Naive B cell (primary cell): ENCODE results near the gene SEMA6C. TPM values are rescaled to one million over a fixed set of nuclear protein-coding genes. Genes with fewer than 3 reads are reported as not detected.

Experiments
- polyA plus RNA-seq, 6 donors: library from polyadenylated mRNA; unstranded; fragments of 300-500 nt; fragmentation: Illumina TruSeq; gene quantifications; one replicate each; pipeline ENCODE4 v1.2.3, GENCODE V29; 2021; ENCODE audit warnings: low read depth in 6 of 6

The SEMA6C gene
- polyA plus RNA-seq, 6 donors from 2014 or later: not detected

Other genes with a start within 250 kb of the SEMA6C start
- 10 to 100 TPM; 16.5 to 30.5 (median 22.6) TPM for gene SETDB1, start 220.3 kb downstream of the SEMA6C start, polyA plus RNA-seq
- gene CERS2, start 171.8 kb downstream of the SEMA6C start, polyA plus RNA-seq: 100 to 1,000 TPM in 4 of 6 donors, 10 to 100 TPM in 2; 95.5 to 127 (median 115) TPM
- gene ANXA9, start 164.3 kb downstream of the SEMA6C start, polyA plus RNA-seq: under 1 TPM in 2 of 6 donors, not detected in 4; 0.13 to 0.42 TPM
- gene MINDY1, start 139.7 kb downstream of the SEMA6C start, polyA plus RNA-seq: 1 to 10 TPM; 2.4 to 8.8 (median 3.5) TPM
- gene PRUNE1, start 138.2 kb downstream of the SEMA6C start, polyA plus RNA-seq: 10 to 100 TPM; 40.2 to 89.9 (median 48.7) TPM
- gene BNIPL, start 110.0 kb downstream of the SEMA6C start, polyA plus RNA-seq: under 1 TPM in 1 of 6 donors, not detected in 5; 0.19 TPM
- 10 to 100 TPM in 1 of 6 donors, 1 to 10 TPM in 5; 1.3 to 10.7 (median 8.2) TPM for gene C1orf56, start 98.9 kb downstream of the SEMA6C start, polyA plus RNA-seq
- gene CDC42SE1, start 87.0 kb downstream of the SEMA6C start, polyA plus RNA-seq: 100 to 1,000 TPM in 5 of 6 donors, 10 to 100 TPM in 1; 98.9 to 152 (median 119) TPM
- 1 to 10 TPM in 5 of 6 donors, under 1 TPM in 1; 0.82 to 3.1 (median 2.5) TPM for gene MLLT11, start 86.2 kb downstream of the SEMA6C start, polyA plus RNA-seq
- 1 to 10 TPM; 2.4 to 9.2 (median 4.8) TPM for gene GABPB2, start 75.9 kb downstream of the SEMA6C start, polyA plus RNA-seq
- 10 to 100 TPM in 2 of 6 donors, 1 to 10 TPM in 3, not detected in 1; 5.0 to 15.6 (median 8.3) TPM for gene TNFAIP8L2, start 10.0 kb upstream of the SEMA6C start, polyA plus RNA-seq
- 1 to 10 TPM in 1 of 6 donors, under 1 TPM in 4, not detected in 1; 0.25 to 1.1 (median 0.60) TPM for gene LYSMD1, start 19.3 kb upstream of the SEMA6C start, polyA plus RNA-seq
- 10 to 100 TPM; 62.2 to 96.1 (median 71.2) TPM for gene SCNM1, start 19.5 kb upstream of the SEMA6C start, polyA plus RNA-seq
- 1 to 10 TPM in 1 of 6 donors, under 1 TPM in 2, not detected in 3; 0.32 to 1.2 (median 0.53) TPM for gene TMOD4, start 29.4 kb upstream of the SEMA6C start, polyA plus RNA-seq
- 10 to 100 TPM; 58.1 to 81.1 (median 72.1) TPM for gene VPS72, start 43.6 kb upstream of the SEMA6C start, polyA plus RNA-seq
- 10 to 100 TPM; 17.0 to 22.9 (median 19.7) TPM for gene PIP5K1A, start 51.9 kb upstream of the SEMA6C start, polyA plus RNA-seq
- 100 to 1,000 TPM; 253 to 417 (median 291) TPM for gene PSMD4, start 108.1 kb upstream of the SEMA6C start, polyA plus RNA-seq
- gene ZNF687, start 135.7 kb upstream of the SEMA6C start, polyA plus RNA-seq: 1 to 10 TPM in 4 of 6 donors, under 1 TPM in 2; 0.08 to 2.6 (median 1.6) TPM
- gene PI4KB, start 180.8 kb upstream of the SEMA6C start, polyA plus RNA-seq: 10 to 100 TPM; 35.0 to 80.3 (median 61.5) TPM
- 100 to 1,000 TPM; 113 to 139 (median 130) TPM for gene RFX5, start 200.6 kb upstream of the SEMA6C start, polyA plus RNA-seq
- under 1 TPM in 2 of 6 donors, not detected in 4; 0.20 to 0.53 TPM for gene SELENBP1, start 226.1 kb upstream of the SEMA6C start, polyA plus RNA-seq